Panc1 (cell line): ENCODE measurements around the gene FGD2. TPM values are rescaled to one million over a fixed set of nuclear protein-coding genes. Genes with fewer than 3 reads are reported as not detected.

Source experiments
- ATAC-seq: fragments of 200-7000 bp; cut with Tn5 transposase; 2 replicates; pipeline ENCODE4 v1.9.1; 2020; ENCODE audit warnings: mild to moderate bottlenecking, moderate library complexity
- BruUV-seq: library from RNA; stranded (reverse); fragments of 400-500 nt; replicated peaks from 2 replicates; lab custom pipeline; 2021; lab: Mats Ljungman, UMichigan
- CTCF ChIA-PET: fragments of 300-600 bp; sonication (Branson Sonifier 250); formaldehyde crosslinking; loops from one replicate; lab custom pipeline; 2022; ENCODE audit warnings: antibody characterized with exemption; lab: Charles Lee
- POLR2A ChIA-PET: fragments of 300-600 bp; sonication (Branson Sonifier 250); formaldehyde crosslinking; loops from one replicate; lab custom pipeline; 2022; ENCODE audit warnings: antibody characterized with exemption; lab: Charles Lee
- DNase-seq: peaks from one replicate; pipeline ENCODE4 v3.0.0-alpha.2; 2010; ENCODE audit warnings: low read depth, low spot score
- H3K27ac ChIP-seq: 2 replicates; pipeline ENCODE4 v1.5.1; 2011; ENCODE audit warnings: mild to moderate bottlenecking, low read length, inconsistent platforms
- H3K27me3 ChIP-seq: fragments of 200-500 bp; sonication (Bioruptor generic); 2 replicates; pipeline ENCODE4 v1.6.0; 2014; ENCODE audit warnings: low read length, inconsistent platforms; ENCODE audit not compliant: control insufficient read depth, insufficient read depth
- H3K36me3 ChIP-seq: fragments of 200-500 bp; sonication (Bioruptor generic); 2 replicates; pipeline ENCODE4 v1.5.1; 2014; ENCODE audit warnings: inconsistent platforms, mild to moderate bottlenecking, low read length, moderate library complexity; ENCODE audit not compliant: control insufficient read depth, insufficient read depth
- H3K4me1 ChIP-seq: 2 replicates; pipeline ENCODE4 v1.5.1; 2011; ENCODE audit warnings: inconsistent platforms, mild to moderate bottlenecking, low read length, moderate library complexity; ENCODE audit not compliant: control insufficient read depth, insufficient read depth
- H3K4me3 ChIP-seq, 2 experiments: 2 replicates each; pipeline ENCODE4 v1.5.1; 2011 to 2012; ENCODE audit warnings: low read depth in 2 of 2, low read length in 2 of 2, mild to moderate bottlenecking in 2 of 2, inconsistent platforms in 1 of 2, moderate library complexity in 1 of 2
- H3K9me3 ChIP-seq: fragments of 200-500 bp; sonication (Bioruptor generic); 2 replicates; pipeline ENCODE4 v1.5.1; 2014; ENCODE audit warnings: low read depth, mild to moderate bottlenecking, inconsistent platforms, low read length, moderate library complexity; ENCODE audit not compliant: control insufficient read depth, insufficient read depth
- CTCF ChIP-seq: fragments of 450-650 bp; IDR thresholded peaks from 2 replicates; pipeline ENCODE4 v1.5.1; 2017; ENCODE audit warnings: mild to moderate bottlenecking
- POLR2AphosphoS5 ChIP-seq: IDR thresholded peaks from 2 replicates; pipeline ENCODE4 v1.6.1; 2012; ENCODE audit warnings: mild to moderate bottlenecking, low read depth, low read length, moderate library complexity
- SIN3A ChIP-seq: IDR thresholded peaks from 2 replicates; pipeline ENCODE4 v1.6.1; 2012; ENCODE audit warnings: low read depth, mild to moderate bottlenecking, low read length, moderate library complexity, borderline replicate concordance; ENCODE audit not compliant: insufficient read depth
- TCF7L2 ChIP-seq: IDR thresholded peaks from 2 replicates; pipeline ENCODE4 v1.6.1; 2011; ENCODE audit warnings: mild to moderate bottlenecking, low read depth, low read length, inconsistent platforms
- in situ Hi-C: cut with HindIII; loops from 2 replicates; pipeline ENCODE4 v1.10.0; 2016; ENCODE audit warnings: low sequenced_read_pairs, low pct_unique_long_range_greater_than_20kb
- intact Hi-C: fragments of 100-400 bp; cut with micrococcal nuclease; formaldehyde crosslinking; loops from one replicate; pipeline ENCODE4 v1.10.0; 2022; ENCODE audit not compliant: unreplicated experiment
- total RNA-seq: library from RNA; stranded (reverse); gene quantifications from one replicate; pipeline ENCODE4 v1.2.1, GENCODE V29; 2021; ENCODE audit not compliant: unreplicated experiment
- TF ChIP-seq, protein P1 (sequence below), 2 experiments: IDR thresholded peaks; 2 replicates each; pipeline ENCODE4 v1.6.1; 2011 to 2012; ENCODE audit warnings: low read depth in 2 of 2, control low read depth in 1 of 2, low read length in 1 of 2, mild to moderate bottlenecking in 1 of 2, moderate library complexity in 1 of 2; ENCODE audit not compliant: insufficient read depth in 1 of 2

The FGD2 gene
- total RNA-seq, 1 experiment from 2014 or later = 0.10 TPM

DNA sequence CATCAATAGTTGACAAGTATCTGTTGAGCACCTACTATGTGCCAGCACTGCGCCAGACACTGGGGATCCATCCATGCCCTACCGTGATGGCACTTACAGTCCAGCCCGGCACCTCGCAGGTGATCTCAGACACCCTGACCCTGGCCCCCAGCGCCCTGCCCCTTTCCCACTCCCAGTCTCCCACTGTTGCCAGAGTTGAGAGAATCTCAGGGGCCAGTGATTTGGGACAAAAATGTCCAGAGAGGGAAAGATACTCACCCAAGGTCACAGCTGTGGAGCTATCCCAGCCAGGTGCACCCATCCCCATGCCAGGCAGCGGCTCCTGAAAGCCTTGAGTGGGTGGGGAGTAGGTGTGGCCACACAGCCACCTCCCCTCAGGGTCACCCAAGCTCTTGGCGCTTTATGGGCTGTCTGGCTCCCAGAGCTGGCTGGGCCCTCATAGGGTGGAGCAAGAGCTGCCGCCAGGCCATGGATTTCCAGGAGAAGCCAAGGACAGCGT is 47.6 kb upstream of the FGD2 start:
- ChIA-PET POLR2A (no interaction called here), CTCF (no interaction called here)
- intact Hi-C loops (no loop called here), in situ Hi-C loops (no loop called here)
- H3K27me3 ChIP-seq = no peaks in the 10 kb centered on the region
- TF ChIP-seq CTCF (no peak), SIN3A (no peak), POLR2AphosphoS5 (no peak), TCF7L2 (no peak)
- TF ChIP-seq, protein P1, sequence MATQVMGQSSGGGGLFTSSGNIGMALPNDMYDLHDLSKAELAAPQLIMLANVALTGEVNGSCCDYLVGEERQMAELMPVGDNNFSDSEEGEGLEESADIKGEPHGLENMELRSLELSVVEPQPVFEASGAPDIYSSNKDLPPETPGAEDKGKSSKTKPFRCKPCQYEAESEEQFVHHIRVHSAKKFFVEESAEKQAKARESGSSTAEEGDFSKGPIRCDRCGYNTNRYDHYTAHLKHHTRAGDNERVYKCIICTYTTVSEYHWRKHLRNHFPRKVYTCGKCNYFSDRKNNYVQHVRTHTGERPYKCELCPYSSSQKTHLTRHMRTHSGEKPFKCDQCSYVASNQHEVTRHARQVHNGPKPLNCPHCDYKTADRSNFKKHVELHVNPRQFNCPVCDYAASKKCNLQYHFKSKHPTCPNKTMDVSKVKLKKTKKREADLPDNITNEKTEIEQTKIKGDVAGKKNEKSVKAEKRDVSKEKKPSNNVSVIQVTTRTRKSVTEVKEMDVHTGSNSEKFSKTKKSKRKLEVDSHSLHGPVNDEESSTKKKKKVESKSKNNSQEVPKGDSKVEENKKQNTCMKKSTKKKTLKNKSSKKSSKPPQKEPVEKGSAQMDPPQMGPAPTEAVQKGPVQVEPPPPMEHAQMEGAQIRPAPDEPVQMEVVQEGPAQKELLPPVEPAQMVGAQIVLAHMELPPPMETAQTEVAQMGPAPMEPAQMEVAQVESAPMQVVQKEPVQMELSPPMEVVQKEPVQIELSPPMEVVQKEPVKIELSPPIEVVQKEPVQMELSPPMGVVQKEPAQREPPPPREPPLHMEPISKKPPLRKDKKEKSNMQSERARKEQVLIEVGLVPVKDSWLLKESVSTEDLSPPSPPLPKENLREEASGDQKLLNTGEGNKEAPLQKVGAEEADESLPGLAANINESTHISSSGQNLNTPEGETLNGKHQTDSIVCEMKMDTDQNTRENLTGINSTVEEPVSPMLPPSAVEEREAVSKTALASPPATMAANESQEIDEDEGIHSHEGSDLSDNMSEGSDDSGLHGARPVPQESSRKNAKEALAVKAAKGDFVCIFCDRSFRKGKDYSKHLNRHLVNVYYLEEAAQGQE (IDR thresholded peaks at IDR 0.05; ENCODE audit: insufficient read depth in 1 of 2, low read depth in 2 of 2, low read length in 1 of 2) = no peak
- H3K9me3 ChIP-seq = no peaks in the 10 kb centered on the region
- no peak overlapping the region for H3K4me3 ChIP-seq
- H3K4me1 ChIP-seq = peaks cover 8% of the 10 kb centered on the region; the same call in 1 of the 2 replicates
- no peaks in the 10 kb centered on the region for H3K36me3 ChIP-seq
- no peak for DNase-seq
- ATAC-seq = no peak
- H3K27ac ChIP-seq = no peak overlapping the region
- no TSS peak for BruUV-seq

GRCh38 chr6:36958775-36959554 is 46.5 kb upstream of the FGD2 start:
- Histone ChIP-seq H3K36me3 (no peaks in the 10 kb centered on the region), H3K4me1 (peaks cover 8% of the 10 kb centered on the region; the same call in 1 of the 2 replicates), H3K27ac (no peak overlapping the region), H3K4me3 (no peak overlapping the region), H3K9me3 (no peaks in the 10 kb centered on the region), H3K27me3 (no peaks in the 10 kb centered on the region)
- DNase-seq (no peak), ATAC-seq (no peak)
- ChIA-PET CTCF (no interaction called here), POLR2A (interaction anchor here (0.6 kb wide), 1 partner anchor 200 kb away, joined by 9 read pairs; no protein-coding TSS in a partner anchor)
- intact Hi-C loops = no loop called here
- no TSS peak for BruUV-seq
- TF ChIP-seq TCF7L2 = no peak
- TF ChIP-seq, protein P1 (IDR thresholded peaks at IDR 0.05; ENCODE audit: insufficient read depth in 1 of 2, low read depth in 2 of 2, low read length in 1 of 2) = no peak
- no peak for TF ChIP-seq POLR2AphosphoS5
- TF ChIP-seq SIN3A = no peak
- TF ChIP-seq CTCF = no peak
- in situ Hi-C loops = no loop called here
